Skeletal muscle satellite cell (primary cell): Measurements from ENCODE around the gene ORAI1. TPM values are rescaled to one million over a fixed set of nuclear protein-coding genes. Genes with fewer than 3 reads are reported as not detected.
"Not testable (repeated sequence)": the region's sequence is repeated elsewhere in the genome, so short reads cannot be mapped to it uniquely, and the experiment has no call there.

Experiments used
- H3K27me3 ChIP-seq: 2 replicates; pipeline ENCODE4 v1.7.0; 2013; ENCODE audit warnings: low read length; ENCODE audit not compliant: control insufficient read depth, insufficient read depth
- H3K36me3 ChIP-seq: 2 replicates; pipeline ENCODE4 v1.7.0; 2013; ENCODE audit warnings: mild to moderate bottlenecking, control low read depth, low read length; ENCODE audit not compliant: insufficient read depth
- H3K4me1 ChIP-seq: 2 replicates; pipeline ENCODE4 v1.7.0; 2013; ENCODE audit warnings: low read length; ENCODE audit not compliant: control insufficient read depth, insufficient read depth
- H3K4me2 ChIP-seq: 2 replicates; pipeline ENCODE4 v1.7.0; 2013; ENCODE audit warnings: mild to moderate bottlenecking, low read length
- H3K4me3 ChIP-seq: 2 replicates; pipeline ENCODE4 v1.7.0; 2013; ENCODE audit warnings: low read length
- H3K9ac ChIP-seq: 2 replicates; pipeline ENCODE4 v1.7.0; 2013; ENCODE audit warnings: mild to moderate bottlenecking, low read depth, low read length, moderate library complexity
- H3K9me3 ChIP-seq: replicated peaks from 2 replicates; pipeline ENCODE4 v1.7.0; 2013; ENCODE audit warnings: mild to moderate bottlenecking, control low read depth, low read length
- small RNA-seq: library from RNA; depleted of rRNA; stranded (forward); fragments of <200 nt; gene quantifications from one replicate; pipeline ENCODE3, GENCODE V24; 2012

The ORAI1 gene

GRCh38 chr12:121678305-121678704 is 52.0 kb downstream of the ORAI1 start:
- Histone ChIP-seq H3K4me3 (no peak overlapping the region), H3K4me2 (no peak overlapping the region), H3K9me3 (no peaks in the 10 kb centered on the region), H3K4me1 (peaks cover 1% of the 10 kb centered on the region), H3K27me3 (no peaks in the 10 kb centered on the region), H3K36me3 (no peaks in the 10 kb centered on the region), H3K9ac (no peak overlapping the region)

GRCh38 chr12:121678716-121679300 is 52.5 kb downstream of the ORAI1 start:
- no peak overlapping the region for H3K9ac ChIP-seq
- no peak overlapping the region for H3K4me2 ChIP-seq
- no peaks in the 10 kb centered on the region for H3K4me1 ChIP-seq
- H3K36me3 ChIP-seq = no peaks in the 10 kb centered on the region
- H3K27me3 ChIP-seq = no peaks in the 10 kb centered on the region
- H3K9me3 ChIP-seq = no peaks in the 10 kb centered on the region
- H3K4me3 ChIP-seq = no peak overlapping the region

DNA sequence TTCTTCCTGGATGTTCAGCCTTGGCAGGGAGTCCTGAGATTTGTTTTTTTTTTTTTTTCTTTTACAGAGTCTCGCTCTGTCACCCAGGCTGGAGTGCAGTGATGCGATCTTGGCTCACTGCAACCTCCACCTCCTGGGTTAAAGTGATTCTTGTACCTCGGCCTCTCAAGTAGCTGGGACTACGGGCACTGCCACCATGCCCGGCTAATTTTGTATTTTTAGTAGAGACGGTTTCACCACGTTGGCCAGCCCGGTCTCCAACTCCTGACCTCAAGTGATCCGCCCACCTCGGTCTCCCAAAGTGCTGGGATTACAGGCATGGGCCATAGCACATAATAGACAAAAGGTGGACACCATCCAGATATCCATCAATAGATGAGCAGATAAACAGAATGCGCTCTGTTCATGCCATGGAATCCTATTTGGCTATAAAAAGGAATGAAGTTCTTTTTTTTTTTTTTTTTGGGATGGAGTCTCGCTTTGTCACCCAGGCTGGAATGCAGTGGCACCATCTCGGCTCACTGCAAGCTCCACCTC is 53.4 kb downstream of the ORAI1 start:
- not testable (repeated sequence) for H3K27me3 ChIP-seq

GRCh38 chr12:121688966-121689365 is 62.6 kb downstream of the ORAI1 start:
- peaks cover 8% of the 10 kb centered on the region for H3K4me1 ChIP-seq
- H3K4me3 ChIP-seq = no peak overlapping the region
- H3K9ac ChIP-seq = no peak overlapping the region
- H3K9me3 ChIP-seq = no peaks in the 10 kb centered on the region
- no peaks in the 10 kb centered on the region for H3K27me3 ChIP-seq
- H3K36me3 ChIP-seq = no peaks in the 10 kb centered on the region
- H3K4me2 ChIP-seq = no peak overlapping the region

More for the DNA sequence above, 53.4 kb downstream of the ORAI1 start:
- not testable (repeated sequence) for H3K9ac ChIP-seq, H3K4me2 ChIP-seq, H3K36me3 ChIP-seq, H3K4me3 ChIP-seq, H3K9me3 ChIP-seq, H3K4me1 ChIP-seq

- H3K4me1 ChIP-seq = peaks cover 8% of the 10 kb centered on the region
- H3K4me2 ChIP-seq = no peak overlapping the region
- H3K4me3 ChIP-seq = no peak overlapping the region
- H3K9ac ChIP-seq = no peak overlapping the region
- no peaks in the 10 kb centered on the region for H3K9me3 ChIP-seq
- no peaks in the 10 kb centered on the region for H3K36me3 ChIP-seq
- H3K27me3 ChIP-seq = no peaks in the 10 kb centered on the region
Observed at GRCh38 chr12:121689430-121689829, 63.1 kb downstream of the ORAI1 start.

Small RNA genes within 50 kb of the gene (small RNA-seq; reads per million reads assigned to genes)
- gene RNU6-1004P = not detected
